ENCODE data around the gene KCNK17. TPM values are rescaled to one million over a fixed set of nuclear protein-coding genes. Genes with fewer than 3 reads are reported as not detected.

The KCNK17 gene, protein sequence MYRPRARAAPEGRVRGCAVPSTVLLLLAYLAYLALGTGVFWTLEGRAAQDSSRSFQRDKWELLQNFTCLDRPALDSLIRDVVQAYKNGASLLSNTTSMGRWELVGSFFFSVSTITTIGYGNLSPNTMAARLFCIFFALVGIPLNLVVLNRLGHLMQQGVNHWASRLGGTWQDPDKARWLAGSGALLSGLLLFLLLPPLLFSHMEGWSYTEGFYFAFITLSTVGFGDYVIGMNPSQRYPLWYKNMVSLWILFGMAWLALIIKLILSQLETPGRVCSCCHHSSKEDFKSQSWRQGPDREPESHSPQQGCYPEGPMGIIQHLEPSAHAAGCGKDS
- total RNA-seq: 2.2 TPM

DNA sequence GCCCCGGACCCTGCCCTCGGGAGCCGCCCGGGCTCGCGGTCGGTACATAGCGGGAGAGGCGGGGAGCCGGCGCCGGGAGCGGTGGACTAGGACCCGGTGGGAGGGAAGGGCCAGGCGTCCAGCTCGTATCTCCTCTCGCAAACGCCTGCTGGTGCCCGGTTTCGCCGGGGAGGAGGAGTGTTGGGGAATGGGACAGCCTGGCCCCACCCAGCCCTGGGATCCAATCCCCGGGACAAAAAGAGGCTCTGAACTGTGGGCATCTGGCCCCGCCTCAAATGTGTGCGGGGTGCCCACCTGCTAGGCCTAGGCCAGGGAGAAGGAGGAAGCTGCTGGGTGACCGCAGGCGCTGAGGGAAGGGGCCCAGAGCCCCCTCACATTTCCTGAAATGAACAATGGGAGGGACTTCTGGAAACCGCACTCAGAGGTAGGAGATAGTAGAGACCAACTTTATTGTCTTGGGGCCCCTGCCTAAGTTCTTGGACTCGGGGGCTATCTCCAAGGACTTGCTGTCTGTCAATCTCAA lies at the start of gene KCNK17:
Gene KCNK17 (minus strand): TSS at position 147 of the 523 bp plus-strand sequence. CDS start 99 bp downstream, at position 48.
- no peak for DNase-seq (ENCODE audit: low spot score)

DNA sequence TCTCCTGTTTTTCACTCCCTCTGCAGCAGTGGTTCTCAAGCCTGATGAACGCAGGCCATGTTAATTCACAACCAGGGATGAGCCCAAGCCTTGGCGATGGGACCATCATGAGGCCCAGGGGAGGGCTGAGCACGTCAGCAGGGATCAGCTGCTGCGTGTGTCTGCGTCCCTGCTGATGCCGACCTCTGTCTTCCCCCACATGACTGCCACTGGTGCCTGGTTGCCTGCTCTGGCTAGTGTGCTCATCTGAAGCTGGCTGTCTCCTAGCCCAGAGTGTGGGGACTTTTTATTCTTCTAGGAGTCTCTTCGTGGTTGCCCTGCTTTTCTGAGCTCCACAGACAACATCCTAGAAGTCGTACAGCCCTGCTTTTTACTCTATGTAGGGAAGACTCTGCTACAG lies 49.1 kb upstream of the KCNK17 start:
- DNase-seq (ENCODE audit: low spot score): no peak

DNA sequence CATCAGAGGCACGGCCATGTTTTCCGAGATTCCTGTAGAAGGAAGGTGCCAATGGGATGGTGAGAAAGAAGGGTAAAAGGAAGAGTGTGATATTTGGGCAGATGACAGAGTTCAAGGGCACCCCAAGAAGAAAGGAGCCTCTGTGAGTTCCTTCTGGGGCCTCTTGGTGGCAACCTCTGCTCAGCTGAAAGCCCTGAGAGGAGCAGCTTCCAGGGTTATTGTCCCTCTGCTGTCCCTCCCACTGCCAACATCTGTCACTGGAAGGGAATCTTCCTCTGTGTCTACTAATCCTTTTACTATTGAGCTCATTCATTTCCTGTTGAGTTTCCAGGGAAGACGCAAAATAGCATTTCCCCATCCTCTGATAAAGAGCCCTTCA lies 48.3 kb upstream of the KCNK17 start:
- DNase-seq (ENCODE audit: low spot score): no peak

DNA sequence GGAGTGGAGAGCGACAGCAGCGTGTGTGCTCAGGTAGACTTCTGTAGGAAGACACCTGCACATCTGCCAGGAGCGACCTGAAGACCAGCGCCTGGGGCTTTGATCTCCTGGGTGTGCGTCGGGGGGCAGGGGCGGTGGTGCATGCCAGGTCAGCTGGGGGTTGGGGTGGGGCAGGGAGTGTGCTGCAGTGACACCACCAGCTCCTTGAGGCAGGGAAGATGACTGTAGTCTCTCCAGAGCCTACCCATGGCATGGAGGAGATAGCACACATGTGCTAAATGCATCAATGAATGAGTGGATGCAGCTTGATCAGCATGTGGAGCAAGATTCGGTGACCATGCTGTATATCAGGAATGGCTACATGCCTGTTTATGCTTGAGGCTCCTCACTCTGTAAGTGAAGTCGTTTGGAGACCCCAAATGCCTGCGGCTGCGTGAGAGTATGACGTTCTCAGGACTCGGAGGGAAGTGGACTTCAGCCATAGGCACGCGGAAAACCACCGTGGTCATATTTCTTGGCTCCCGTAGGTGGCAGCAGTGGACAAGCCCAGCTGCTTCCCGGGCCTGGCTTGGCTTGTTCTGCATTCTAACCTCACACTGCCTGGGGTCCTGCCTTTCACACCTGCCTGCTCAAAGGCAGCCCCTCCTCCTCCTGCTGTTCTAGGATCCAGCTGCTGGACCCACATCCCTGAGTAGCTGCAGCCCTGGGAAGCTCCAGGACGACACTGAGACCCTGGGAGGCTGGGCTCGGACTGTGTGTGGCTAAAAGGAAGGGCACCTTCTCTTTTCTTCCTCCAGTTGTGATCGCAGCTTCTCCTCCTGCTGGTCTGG lies 47.7 kb upstream of the KCNK17 start:
- peak; percentile 70 for DNase-seq (ENCODE audit: low spot score)

DNA sequence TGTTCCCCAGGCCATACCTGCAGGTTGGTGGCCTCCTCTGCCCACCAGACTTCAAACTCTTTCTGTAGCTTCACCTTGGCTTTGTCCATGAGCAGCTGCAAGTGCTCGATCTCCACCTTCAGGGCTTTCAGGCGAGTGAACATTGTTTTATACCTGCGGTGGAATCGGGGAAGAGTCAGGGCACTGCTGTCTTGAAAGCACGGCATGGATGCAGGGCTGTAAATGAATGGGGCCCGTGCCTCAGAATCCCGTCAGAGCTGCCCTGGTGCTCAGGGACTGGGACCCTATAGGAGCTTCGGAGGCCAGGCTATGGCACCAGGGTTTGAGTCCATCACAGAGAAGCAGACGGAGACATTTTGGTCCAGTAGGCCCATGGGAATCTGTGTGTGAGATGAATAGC lies 46.2 kb upstream of the KCNK17 start:
- DNase-seq (ENCODE audit: low spot score): no peak

DNA sequence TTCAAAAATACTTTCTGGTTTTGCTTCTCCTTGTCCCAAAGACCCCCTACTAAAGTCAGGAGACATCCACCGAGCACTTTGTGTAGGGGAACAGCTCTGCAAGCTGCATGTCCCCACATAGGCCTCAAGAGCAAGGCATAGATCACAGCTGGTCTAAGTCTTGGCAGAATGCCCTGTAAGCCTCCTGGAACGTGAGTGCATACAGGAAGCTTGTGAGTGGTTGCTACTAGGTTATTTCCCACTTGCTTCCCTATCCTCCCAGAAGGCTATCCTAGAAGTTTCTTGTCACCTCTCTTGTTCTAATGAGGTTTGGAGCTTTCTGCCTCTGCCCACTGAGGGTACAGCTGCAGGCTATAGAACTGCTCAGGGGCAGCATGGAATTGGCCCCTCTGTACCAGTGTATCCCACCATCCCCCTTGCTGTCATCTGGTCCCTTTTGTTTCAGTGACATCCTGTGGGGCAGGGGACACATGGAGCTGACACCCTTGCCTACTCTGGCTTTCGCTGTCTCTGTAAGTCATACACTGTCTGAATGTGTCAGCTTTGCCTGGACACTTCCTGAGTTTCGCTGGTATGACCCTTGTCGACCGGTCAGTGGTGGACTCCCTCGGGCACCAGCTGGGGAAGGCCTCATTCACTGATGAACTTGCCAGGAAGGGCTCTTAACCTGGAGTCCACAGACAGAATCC lies 43.9 kb upstream of the KCNK17 start:
- DNase-seq (ENCODE audit: low spot score): peak; percentile 58

DNA sequence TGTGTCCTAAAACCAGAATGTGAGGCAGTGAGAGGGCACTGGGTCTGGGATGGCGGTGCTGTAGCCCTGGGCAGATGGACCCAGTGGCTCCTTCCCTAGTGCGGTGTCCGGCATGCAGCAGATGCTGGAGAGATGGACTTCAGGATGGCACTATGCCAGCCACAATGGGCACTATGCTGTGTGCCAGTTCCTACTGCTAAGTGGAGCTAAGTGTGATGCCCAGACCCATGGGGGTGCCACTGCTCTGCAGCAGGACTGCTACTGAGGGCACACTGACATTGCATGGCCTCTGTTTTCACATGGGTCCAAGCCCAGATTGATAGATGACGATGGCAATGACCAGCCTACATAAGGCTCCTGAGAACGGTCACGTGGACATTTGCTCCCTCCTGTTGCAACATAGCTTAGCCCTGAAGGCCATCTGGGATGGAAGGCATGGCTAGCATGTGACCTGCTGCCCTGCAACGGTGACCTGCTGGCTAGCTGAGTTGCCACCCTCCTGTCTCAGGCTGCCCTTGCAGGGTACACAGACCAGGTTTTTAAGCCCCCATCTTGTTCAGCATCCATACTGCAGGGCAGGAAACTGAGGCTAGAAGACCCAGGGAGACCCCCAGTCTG lies 39.6 kb upstream of the KCNK17 start:
- no peak for DNase-seq (ENCODE audit: low spot score)

DNA sequence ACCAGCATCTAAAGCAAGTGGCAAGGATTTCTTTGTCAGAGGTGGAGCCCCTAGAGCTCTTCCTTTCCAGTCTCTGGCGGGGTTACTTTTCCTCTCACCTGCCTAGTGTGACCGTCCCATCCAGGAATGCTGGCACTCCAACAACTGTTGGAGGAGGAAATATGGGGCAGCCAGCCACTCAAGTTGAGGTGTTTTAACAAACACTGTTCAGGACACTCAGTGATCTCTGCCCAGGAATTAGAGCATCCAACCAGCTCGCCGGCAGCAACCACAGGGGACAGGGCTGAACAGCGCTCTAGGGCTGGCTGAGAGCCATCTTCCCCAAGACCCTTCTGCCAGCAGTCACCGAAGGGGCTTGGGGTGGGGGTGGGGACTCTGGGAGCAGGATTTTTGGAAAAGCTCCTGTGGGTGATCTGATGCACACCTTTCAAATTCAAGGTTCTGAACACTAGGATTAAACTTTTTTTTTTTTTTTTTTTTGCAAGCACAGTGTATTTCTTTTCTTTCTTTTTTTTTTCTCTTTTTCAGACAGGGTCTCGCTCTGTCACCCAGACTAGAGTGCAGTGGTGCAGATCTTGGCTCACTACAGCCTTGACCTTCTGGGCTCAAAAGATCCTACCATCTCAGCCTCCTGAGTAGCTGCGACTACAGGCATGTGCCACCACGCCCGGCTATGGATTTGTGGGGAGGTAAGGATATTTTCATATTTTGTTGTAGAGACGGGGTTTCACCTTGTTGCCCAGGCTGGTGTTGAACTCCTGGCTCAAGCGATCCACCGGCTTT lies 36.7 kb upstream of the KCNK17 start:
- DNase-seq (ENCODE audit: low spot score): no peak

DNA sequence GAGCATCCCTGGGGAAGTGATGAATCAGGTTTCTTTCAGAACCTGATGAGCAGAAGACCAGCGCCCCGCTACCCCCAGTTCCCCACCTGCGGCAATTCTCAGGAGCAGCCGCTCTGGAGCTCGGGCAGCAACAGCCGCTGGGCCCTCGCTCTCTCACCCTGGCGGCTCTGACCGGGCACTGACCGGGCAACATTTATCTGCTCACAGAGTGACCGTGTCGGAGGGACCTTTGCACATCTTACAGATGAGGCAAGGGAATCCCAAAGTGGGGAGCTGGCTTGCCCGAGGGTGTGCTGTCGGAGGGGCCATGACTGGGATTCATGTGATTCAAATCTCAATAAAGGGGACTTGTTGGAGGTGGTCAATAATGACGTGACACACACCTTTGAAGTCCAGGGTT lies 34.5 kb upstream of the KCNK17 start:
- no peak for DNase-seq (ENCODE audit: low spot score)

DNA sequence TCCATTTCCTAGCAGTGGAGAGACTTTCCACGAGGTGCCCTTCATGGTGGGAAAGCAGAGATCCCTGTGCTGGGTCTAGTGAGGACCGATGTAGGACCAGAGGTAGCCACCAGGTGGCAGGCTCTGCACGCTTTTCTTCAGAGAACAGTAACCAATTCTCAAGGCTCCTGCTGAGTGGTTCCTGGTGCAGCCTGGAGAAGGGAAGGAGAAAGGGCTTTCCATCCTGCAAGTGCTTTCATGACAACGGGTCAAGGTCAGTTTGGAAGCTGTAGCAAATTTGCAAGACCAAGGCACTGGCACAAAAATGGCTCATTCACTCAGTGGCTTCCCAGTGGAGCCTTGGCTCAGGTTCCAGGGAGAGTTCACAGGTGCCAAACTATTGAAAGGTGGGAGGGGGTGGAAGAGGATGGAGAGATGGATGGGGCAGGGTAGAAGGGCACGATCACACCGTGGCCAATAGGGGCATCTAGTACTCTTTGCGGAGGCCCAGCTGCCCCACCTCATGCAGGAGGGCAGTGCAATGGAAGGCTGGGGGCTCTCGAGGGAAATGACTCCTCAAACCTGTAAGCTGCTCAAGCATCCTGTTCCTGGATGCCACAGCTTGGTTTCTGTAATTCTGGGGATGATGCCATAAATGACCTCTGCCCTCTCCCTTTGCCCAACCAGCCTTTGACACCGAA lies 33.8 kb upstream of the KCNK17 start:
- peak; percentile 75 for DNase-seq (ENCODE audit: low spot score)

DNA sequence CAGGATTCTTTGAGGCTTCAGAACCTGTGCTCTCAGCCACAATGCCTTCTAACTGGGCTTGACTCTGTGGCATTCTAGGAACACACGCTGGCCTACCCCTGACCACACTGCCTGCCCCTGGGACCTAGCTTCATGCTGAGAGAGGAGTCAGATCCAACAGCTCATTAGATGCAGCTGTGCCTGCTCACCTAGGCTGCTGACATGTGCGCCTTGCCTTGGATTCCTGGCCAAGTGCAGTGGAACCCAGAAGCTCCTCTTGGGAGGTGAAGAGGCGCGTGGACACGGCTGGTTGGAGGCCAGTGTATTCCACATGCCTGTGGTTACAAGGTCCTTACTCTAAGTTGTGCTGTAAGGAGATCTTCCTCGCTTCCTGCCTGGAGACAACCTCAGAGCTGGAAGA lies 33.0 kb upstream of the KCNK17 start:
- no peak for DNase-seq (ENCODE audit: low spot score)

DNA sequence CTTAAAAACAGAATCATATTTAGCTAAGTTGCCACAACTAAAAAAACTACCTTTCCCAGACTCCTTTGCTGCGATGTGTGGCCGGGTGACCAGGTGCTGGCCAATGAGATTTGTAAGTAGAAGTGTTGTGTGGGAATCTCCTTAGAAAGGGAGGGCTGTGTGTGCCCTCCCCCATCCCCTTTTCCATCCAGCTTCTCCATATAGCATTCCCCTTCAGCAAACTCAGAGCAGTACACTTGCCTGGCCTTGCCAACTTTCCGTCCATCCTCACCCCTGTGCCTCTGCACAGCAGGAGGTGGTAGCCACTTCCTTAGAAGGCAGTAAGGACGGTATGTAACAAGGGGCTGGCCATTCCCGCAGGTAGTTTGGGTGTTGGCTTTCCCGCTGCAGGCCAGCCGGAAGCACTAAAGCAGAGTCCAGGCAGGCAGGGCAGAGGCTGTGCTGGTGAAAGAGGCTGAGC lies 30.6 kb upstream of the KCNK17 start:
- DNase-seq (ENCODE audit: low spot score): no peak

DNA sequence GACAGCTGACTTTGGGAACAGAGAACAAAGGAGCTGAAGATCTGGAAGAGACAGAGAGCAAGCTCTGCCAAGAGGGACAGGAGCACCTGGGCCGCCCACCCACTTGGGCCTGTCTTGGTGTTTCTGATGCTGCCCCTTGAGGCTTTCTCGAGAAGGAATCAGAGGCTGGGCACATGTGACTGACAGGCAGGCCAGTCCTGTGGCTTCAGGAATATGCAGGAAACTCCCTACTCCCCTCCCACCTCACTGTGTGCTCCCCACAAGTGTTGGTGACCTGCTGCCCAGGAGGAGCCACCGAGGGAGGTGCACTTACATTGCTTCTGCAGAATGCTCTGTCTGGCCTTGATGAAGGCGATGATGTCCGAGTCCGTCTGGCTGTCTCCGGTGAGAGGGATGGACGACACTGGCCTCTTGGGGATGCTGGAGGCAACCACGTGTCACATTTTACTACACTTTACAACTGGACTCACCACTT lies 29.2 kb upstream of the KCNK17 start:
- DNase-seq (ENCODE audit: low spot score): no peak

DNA sequence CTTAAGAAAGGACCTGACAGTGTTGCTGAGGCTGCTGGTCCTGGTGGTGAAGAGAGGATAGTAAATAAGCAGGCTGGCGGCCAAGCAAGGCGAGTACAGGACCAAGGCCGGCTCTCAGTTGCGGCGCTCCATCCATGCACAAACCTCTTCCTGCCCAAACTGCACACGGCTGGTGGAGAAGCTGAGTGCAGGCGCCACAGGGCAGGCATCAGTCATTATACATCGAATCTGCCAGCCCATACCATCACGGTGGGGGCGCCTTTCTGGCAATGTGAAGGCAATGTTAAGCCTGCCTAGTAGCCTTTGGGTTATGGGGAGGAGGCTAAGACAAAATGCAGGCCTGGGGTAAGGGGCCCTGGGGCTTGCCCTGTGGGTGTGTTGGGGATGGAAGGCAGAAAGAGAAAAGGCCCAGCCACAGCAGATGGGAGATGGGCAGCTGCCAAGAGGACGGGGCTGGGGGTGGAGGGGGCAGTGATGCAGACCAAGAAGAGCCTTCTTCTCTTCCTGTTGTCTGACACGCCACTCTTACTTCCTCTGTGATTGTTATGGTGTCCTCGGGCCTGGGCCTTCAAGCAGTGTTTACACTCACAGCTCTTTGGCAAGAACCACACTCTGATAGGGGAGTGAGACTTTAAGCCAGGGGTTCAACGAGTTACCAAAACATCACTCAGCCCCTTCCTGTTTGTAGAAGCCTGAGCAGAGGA lies 28.6 kb upstream of the KCNK17 start:
- DNase-seq (ENCODE audit: low spot score): no peak

DNA sequence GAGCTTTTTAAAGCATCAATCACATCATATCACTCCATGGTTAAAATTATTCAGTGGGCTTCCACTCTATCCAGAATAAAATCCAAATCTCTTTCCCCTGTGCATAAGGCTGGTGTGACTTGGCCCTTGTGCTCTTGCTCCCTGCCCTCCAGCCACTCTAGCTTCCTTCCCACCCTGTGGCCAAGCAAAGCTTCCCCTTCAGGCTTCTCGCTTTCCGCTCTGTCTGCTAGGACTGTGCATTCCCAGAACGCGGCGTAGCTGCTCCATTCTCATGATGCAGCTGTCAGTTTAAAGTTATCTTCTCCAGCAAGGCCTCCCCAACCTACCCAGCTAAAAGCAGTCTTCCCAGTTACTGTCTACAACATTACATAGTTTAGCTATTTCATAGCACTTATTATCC lies 27.7 kb upstream of the KCNK17 start:
- DNase-seq (ENCODE audit: low spot score): no peak

DNA sequence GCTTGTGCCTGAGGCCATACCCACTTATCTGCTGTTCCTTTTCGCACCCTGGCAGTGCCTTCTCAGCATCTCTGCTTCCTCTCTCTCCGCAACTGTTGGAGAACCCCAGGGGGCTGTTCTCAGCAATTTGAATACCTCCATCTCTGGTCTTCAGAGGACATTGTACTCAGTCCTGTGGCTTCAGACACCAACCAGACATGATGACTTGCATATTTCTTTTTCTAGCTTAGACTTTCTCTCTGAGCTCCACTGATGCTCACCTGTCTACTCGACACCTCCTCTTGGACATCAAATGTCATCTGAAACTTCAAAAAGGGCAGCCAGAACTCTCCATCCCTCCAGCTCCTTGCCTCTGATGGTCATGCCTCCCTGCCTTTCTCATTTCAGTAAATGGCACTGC lies 27.1 kb upstream of the KCNK17 start:
- DNase-seq (ENCODE audit: low spot score): no peak

DNA sequence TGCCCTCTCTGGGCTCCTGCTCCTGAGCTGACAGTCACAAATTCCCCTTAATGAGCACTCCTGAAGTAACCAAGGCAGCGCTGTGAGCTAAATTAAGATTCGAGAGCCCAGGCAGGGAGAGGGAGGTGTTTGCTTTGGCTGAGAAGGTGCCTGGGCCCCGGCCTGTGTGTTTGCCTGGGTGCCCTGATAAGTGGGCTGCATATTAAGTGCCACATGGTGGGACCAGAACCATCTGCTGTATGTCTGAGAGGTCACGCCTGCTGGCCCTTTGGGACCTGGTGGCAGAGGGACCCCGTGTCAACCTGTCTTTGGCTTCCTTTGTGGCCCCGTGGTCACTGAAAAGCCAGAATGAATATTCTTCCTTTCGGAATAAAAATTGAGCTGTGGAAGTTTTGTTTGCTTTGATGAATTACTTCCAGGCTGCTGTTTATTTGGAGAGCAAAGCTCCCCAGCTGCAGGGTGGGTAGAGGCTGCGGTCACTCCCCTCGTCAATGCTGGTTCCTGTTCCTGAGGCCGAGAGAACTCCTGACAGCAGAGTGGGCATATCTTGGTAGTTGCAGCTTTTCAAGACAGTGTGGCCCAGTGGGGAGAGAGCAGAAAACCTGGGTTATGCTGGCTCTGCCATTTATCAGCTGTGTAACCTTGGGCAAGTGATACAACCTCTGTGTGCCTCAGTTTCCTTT lies 25.8 kb upstream of the KCNK17 start:
- DNase-seq (ENCODE audit: low spot score): no peak

DNA sequence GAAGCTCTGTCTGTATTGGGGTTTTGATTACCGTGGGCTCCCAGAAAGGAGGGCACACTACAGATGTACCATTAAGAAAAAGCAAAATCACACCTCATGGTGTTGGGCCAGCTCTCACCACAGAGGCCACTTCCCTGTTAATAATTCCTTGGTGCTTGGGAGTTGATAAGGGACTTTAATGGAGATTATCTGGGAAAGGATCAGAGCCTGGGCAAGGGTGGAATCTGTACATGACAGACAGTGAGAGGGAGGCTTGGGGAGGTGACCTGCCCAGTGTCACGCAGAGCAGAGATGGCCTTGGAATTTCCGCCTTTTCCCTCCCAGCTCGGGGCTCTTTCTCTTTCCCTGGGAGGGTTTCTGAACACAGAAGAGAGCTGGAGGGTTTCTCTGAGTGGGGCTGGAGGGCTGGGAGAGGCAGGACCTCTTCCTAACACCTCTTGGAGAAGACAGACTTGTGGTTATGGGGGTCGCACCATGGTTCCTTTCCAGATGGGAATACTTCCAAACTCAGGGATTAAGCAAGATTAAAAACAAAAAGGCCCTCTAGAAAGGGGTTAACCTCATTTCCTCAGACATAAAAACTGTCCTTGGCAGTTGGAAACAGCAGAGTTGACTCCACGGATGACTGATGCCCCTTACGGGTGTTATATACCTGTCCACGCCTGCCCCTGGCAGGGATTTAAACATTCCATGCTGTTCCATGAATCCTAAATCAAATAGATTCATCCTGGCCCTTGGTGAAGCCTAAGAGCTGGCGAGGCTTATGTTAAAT lies 25.1 kb upstream of the KCNK17 start:
- DNase-seq (ENCODE audit: low spot score): no peak

Data from mucosa of gallbladder (tissue), 1 donor.